CD4-positive, alpha-beta T cell treated with Interleukin-1 beta for 1 hour (primary cell): Measurements from ENCODE around the gene PPM1E.
"Not testable (repeated sequence)": the region's sequence is repeated elsewhere in the genome, so short reads cannot be mapped to it uniquely, and the experiment has no call there.

Experiments
- DNase-seq, 2 donors: peaks; one replicate each; pipeline ENCODE4 v3.0.0-alpha.2; 2020 to 2022

The PPM1E gene

DNA sequence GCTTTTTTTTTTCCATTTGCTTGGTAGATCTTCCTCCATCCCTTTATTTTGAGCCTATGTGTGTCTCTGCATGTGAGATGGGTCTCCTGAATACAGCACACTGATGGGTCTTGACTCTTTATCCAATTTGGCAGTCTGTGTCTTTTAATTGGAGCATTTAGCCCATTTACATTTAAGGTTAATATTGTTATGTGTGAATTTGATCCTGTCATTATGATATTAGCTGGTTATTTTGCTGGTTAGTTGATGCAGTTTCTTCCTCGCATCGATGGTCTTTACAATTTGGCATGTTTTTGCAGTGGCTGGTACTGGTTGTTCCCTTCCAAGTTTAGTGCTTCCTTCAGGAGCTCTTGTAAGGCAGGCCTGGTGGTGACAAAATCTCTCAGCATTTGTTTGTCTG lies 94.5 kb downstream of the PPM1E start:
- DNase-seq: not testable (repeated sequence)

DNA sequence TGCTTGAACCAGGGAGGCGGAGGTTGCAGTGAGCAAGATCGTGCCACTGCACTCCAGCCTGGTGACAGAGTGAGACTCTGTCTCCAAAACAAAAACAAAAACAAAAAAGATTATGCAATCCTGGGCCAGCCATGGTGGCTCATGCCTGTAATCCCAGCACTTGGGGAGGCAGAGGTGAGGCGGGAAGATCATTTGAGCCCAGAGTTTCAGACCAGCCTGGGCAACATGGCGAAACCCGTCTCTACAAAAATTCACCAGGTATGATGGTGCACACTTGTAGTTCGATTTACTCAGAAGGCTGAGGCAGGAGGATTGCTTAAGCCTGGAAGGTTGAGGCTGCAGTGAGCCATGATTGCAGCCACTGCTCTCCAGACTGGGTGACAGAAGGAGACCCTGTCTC lies 109.6 kb downstream of the PPM1E start:
- no peak for DNase-seq

DNA sequence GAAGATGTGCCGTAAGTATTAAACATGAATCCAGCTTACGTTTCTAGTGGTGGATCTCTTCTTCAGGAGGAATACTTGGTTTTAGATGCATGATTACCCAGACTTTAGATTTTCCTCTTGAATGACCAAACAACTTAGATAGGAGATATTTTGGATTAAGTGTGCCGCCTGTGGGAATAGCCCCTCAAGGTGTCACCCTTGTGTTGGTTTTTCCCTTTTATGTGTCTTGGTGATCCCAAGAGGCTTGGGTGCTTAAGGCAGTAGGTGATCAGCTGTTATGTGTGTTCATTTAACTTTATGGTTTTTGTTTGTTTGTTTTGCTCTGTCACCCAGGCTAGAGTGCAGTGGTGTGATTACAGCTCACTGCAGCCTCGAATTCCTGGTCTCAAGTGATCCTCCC lies 115.1 kb downstream of the PPM1E start:
- DNase-seq: no peak

DNA sequence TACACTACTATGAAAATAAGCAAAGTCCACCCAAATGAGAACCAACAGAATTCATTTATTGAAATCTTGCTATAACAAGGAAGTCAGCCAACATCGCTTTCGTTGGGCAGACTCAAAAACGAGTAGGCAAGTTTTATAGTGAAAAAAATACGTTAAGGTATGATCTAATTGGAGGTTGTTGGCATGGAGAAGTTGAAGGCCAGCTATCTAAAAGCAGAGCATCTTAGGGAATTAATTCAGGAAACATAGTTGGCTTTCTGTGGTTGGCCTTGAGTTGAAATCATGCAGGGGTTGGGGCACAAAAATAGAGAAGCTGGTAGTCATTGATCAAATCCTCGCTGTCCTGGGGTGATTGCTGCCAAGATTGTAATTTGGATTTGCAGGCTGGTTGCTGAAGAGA lies 118.3 kb downstream of the PPM1E start:
- DNase-seq: no peak

DNA sequence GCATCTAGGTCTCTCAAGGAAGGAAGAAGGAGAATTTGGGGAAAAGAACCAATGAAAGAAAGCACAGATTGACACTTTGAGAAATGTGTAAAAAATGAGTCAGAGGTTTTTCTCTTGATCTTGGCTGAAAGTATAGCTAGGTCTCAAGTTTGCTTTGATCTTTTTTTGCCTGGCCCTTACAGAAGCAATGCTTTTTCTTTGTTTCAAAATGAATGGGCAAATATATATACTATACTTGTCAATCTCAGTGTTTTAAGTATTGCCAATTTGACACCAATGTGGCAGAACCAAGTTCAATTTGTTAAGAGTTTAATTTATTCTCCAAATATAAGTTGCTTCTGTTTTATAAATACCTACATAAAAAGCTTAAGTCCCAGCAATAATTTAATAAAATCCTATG lies 119.6 kb downstream of the PPM1E start:
- DNase-seq: no peak

DNA sequence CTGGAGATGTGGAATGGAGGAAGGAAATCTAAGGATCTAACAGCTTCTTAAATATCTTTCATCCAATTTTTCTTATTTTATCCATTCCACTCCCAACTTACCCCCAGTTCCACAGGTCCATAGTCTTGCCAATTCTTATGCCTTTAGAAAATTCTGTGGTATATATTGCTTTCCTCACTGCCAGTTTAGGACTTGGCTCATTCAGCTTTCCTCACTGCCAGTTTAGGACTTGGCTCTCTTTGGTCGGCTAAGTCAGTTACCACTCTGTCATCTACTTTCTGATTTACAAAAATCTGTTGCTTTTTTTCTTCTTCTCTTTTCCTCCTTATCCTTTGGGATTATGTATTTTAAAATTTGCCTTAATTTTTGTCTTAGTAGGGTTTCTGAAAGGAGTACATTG lies 128.5 kb downstream of the PPM1E start:
- no peak for DNase-seq

DNA sequence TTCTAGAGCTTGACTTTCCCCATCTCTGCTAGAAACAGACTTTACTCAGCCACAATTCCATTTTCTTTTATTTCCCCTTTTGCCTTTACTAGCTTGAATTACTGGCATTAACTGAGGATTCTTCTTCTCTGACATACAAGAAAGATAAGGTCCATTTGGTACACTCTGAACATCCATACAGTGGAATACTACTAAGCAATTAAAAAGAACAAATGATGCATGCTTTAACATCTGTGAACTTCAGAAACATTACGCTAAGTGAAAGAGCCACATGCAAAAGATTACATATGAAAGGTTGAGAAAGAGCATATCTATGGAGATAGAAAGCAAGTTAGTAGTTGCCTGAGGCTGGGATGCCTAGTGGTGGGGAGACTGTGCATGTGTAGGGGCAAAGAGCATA lies 130.9 kb downstream of the PPM1E start:
- DNase-seq: no peak

DNA sequence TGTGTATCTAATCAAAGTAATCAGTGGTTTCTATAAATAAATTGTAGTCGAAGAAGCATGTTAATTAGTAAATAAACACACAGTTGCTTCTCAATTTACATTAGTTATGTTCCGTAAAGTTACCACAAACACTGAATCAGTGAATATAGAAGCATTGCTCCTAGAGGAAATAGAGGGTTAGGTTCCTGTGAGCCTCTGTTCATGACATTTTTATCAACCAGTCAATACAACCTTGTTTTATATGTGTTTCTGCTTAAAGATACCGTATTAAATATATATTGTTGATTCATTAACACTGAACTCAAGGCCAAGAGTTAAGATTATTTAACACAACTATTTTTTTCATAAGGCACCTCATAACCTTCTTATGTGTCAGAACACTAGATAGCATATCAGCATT lies 134.3 kb downstream of the PPM1E start:
- no peak for DNase-seq

DNA sequence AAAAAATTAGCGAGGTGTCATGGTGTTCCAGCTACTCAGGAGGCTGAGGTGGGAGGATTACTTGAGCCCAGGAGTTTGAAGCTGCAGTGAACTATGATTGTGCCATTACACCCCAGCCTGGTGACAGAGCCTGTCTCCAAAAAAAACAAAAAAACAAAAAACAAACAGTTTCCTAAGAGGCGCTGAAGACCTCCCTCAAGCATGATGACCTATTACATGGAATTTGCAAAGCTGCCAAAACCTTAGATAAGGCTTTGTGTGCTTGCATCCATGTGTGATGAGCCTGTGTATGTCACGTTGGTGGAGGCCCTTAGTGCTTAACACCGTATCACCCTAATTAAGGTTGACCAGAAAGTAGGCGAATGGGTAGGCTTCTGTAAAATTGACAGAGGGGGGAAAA lies 143.5 kb downstream of the PPM1E start:
- DNase-seq: no peak

DNA sequence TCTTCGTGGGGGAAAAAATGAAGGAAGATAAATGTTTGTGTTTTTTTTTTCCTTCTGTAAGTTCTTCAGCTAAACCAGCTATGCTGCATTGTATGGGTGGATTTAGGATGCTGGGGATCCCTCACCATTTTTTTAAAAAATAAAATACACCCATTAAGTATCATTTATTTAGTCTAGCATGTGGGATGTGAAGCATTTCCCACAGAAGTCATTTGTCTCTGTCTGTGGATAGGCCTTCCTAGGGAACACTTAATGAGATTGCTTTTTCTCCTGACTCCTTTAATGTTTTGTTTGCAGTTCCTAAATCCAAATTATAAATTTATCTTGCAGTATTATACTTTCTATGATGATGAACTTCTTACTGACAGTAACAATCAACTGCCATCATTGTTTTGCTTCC lies 146.7 kb downstream of the PPM1E start:
- no peak for DNase-seq

DNA sequence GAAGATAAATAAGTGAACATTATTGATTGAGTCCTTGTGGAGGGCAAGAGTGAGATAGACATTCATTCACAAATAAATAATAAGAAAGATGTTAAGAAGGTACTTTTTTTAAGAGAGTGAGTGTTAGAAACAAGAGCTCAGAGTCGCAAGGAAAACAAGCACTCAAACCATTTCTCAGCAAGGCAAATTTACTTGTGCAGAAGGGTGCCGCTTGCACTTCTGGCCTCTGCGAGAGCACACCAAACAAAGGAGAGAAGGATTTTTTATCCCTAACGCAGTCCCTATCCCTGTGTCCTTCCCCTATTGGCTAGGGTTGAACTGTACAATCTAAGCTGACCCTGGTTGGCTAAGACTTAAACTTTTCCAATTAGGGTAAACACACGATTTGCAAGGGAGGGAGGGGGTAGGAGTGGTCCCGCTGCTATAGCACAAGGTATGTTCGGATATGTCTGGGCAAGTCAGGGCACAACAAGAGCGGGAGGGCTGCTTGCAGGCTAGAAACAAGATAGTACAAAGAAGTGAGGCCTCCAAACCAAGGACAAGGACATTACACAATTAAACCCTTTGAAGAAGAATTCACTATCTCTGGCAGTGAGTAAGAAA lies 156.2 kb downstream of the PPM1E start:
- DNase-seq: no peak

DNA sequence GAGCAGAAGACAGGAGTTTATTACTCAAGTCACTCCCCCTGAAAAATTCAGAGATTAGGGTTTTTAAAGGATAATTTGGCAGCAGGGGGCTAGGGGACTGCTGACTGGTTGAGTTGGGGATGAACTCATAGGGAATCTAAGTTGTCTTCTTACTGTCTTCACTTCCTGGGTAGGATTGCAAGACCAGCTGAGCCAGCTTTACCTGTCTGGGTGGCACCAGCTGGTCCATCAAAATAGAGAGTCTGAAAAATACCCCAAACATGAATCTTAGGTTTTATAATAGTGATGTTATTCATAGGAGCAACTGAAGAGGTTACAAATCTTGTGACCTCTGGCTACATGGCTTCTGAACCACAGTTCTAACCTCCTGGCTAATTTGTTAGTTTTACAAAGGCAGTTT lies 157.9 kb downstream of the PPM1E start:
- DNase-seq: no peak

DNA sequence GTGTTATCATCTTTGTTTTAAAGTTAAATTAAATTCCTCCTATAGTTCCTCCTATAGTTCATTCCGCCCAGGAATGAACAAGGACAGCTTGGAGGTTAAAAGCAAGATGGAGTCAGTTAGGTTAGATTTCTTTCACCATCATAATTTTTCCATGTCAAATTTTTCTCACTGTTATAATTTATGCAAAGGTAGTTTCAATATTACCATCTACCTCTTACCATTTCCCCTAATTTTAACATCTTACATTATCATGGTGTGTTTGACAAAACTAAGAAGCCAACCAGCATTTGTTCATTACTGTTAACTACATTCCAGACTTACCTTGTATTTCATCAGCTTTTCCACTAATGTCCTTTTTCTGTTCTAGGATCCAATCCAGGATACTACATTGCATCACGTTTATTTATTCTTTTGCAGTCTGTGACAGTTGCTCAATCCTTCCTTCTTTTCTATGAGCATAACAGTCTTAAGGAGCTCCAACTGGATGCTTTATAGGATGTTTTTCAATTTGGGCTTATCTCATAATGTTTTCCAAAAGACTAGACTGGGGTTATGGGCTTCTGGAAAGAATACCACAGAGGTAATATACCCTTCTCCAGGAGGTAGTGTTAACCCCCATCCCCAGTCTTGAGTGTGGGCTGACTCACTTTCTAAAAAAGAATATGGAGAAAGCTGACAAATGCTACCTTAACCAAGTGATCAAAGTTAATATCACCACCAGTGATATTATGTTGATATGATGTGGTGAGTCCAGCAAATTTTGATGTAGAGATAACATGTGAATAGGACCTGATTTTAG lies 158.5 kb downstream of the PPM1E start:
- no peak for DNase-seq

DNA sequence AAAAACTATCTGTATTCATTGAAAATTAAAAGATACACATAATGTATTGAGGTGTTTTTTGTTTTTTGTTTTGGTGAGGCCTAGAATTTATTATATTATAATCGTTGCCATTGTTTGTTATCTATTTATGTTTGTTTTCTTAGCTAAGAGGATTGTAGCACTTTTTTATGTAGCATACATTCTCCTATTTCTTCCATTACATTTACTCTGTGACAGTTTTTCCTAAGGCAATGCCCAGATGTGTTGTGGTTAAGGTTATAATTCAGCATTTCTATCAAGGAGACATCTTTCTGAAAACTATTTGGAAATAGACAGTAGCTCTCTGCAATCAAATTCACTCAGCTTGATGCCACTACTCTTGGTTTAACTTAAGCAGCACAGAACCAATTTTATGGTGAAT lies 161.6 kb downstream of the PPM1E start:
- no peak for DNase-seq

DNA sequence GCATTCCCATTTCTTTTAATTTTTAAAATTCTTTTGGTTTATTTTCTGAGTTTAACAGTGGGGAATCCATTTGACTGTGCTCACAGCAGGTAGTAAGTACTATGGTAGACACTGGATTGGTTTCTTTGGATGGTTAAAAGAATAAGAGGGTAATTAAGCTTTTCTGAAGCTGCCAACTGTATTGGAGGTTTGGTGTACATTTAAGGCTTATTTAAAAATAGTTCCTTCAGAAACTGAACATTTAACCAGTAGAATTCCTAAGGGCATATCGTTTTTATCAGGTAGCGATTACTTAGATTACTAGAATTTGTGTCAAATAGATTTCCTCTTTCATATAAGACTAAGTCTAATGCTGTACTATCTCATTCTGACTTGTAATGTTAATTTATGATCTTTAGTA lies 162.4 kb downstream of the PPM1E start:
- DNase-seq: no peak

DNA sequence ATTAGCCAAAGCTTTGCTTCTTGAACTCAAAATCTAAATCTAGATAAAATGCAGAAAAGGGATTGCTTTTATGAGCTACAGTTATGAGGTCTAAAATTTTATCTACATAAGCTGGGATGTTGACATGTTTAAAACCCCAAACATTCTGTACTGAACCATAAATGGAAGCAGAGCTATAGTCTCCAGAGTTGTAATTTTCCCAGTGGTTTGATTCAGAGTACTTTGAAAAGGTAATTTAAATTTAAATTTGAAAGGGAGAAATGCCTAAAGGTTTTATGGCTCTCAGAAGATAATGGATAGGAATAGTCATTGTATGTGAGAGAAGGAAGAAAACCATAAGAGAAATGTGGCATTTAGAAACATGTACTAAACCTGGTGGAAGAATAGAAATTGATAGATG lies 163.2 kb downstream of the PPM1E start:
- no peak for DNase-seq

DNA sequence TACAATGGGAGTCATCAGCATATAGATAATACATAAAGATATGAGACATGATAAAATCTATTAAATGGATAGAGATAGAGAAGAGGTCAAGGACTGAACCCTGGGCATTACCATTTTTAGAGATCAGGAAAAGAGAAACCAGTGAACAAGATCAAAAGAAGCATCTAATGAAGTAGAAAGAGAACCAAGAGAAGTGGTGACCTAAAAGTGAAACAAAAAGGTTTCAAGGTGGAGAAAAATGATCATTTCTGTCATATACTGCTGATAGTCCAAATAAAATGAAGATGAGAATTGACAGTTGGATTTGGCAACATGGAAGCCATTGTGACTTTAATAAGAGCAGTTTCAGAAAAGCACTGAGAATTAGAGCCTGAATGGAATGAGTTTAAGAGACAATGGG lies 165.1 kb downstream of the PPM1E start:
- no peak for DNase-seq

DNA sequence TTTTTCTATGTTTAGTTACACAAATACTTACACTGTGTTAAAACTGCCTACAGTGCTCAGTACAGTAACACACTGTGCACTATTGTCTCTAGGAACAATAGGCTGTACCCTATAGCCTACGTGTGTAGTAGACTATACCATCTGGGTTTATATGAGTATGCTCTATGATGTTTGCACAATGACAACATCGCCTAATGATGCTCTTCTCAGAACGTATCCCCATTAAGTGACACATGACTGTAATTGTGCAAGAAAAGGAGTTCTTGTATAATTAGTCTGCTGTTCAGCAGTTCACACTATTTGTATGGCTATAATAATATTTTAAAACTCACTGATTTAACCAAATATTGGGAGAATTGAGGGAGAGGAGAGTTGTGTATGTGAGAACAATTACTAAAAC lies 177.3 kb downstream of the PPM1E start:
- no peak for DNase-seq

DNA sequence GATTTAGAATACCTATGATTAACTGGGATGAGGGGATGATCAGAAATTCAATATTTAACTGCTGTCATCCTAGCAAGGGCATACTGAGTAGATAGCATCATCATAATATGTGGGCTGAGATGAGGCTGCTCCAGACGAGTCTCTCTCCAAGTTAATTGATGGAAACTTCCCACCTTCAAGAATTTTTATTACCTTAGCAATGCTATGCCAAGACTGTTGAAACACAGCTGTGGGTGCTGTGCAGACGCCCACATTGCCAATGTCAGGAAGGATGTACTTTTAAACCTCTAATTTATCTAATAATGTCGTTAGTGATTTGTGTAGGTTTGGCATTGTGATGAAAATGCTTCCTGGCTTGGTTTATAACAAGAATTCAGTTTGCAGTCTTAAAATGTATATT lies 180.6 kb downstream of the PPM1E start:
- DNase-seq: no peak

DNA sequence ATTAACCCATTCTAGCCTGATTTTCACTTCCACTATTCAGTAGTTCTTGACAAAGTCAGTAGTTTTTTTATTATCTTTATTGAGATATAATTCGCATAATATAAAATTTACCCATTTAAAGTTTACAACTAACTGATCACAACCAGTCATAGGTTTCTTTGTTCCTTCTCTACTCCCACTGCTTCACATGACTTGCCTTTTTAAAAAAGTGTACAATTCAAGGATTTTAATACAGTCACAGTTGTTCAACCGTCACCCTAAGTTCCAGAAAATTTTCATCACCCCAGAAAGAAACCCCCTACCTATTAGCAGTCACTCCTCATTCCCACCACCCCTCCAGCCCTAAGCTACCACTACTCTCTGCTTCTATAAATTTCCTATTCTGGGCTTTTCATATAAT lies 188.5 kb downstream of the PPM1E start:
- DNase-seq: no peak

DNA sequence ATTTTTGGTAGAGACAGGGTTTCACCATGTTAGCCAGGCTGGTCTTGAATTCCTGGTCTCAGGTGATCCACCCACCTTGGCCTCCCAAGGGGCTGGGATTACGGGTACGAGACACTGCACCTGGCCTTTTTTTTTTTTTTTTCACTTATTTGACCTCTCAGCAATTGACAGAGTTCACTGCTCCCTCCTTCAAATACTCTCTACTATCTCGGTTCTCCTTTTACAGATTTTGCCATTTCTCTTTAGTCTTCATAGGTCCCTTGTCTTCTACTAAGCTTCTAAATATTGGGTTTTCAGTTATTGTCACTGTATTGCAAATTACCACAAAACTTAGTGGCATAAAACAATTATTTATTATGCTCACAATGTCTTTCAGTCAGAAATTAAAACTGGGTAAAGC lies 191.8 kb downstream of the PPM1E start:
- no peak for DNase-seq

DNA sequence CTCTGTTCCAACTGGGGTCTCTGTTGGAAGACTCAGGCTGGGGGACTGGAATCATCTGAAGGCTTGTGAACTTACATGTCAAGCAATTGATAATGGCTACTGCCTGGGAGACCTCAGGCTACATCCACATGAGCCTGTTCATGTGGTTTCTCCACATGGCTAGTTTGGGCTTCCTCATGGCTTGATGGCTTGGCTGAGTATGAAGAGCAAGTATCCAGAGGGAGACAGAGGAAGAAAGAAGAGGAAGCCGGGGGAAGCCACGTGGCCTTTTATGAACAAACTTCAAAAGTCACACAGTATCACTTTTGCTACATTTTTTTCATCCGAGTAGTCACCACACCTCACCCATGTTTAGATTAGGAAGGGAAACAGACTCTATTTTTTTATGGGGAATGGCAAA lies 192.2 kb downstream of the PPM1E start:
- no peak for DNase-seq

DNA sequence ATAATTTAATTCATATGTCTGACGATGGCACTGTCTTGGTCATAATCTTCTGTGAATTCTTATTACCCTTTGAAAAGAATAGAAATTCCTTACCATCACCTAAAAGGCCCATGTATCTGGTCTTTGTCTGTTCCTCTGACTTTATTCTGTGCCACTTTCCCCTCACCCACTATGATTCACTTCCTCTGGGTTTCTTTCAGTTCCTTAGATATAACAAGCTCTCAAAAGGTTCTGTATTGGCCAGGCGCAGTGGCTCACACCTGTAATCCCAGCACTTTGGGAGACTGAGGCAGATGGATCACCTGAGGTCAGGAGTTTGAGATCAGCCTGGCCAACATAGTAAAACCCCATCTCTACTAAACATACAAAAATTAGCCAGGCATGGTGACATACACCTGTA lies 198.7 kb downstream of the PPM1E start:
- DNase-seq: not testable (repeated sequence)

DNA sequence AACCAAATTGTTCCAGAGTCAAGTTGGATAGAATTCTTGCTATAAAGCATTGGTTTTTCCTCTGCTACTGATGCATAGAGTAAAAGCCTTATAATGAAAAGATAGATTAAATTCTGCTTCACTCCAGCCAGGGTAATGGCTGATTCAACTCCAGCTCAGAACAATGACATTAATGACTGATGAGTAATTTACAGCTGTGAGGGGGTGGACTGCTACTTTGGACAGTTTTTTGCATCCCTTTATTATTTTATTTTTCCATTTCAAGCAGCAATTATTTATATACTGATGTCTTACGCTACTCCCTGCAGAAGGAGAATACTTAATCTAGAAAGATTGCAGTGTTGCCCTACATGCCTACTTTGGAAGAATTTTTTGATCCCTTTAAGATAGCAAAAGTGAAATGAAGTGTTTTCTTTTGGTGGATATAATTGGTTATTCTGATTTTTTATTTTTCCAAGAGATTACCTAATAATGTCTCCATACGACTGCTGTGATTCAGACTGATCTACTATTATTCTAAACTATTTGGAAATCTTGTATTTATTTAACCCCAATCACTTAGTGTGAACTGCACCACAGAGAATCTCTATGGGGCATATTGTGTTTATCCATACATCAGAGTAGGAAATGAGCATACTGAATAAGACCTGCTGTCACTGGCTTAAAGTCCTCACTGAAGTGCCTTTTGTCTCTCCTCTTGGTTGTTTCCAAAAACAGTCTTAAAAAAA lies 201.5 kb downstream of the PPM1E start:
- no peak for DNase-seq
